Transverse colon (tissue), 4 donors: ENCODE results near the gene VSIG10L2. TPM values are rescaled to one million over a fixed set of nuclear protein-coding genes. Genes with fewer than 3 reads are reported as not detected.

Source experiments
- DNase-seq: peaks from one replicate; pipeline ENCODE4 v3.0.0-alpha.2; 2019
- H3K27ac ChIP-seq, 4 donors: fragments of 200-600 bp; sonication (generic); 2 replicates each; pipeline ENCODE4 v1.5.1; 2016 to 2018; ENCODE audit warnings: inconsistent platforms in 4 of 4
- H3K27me3 ChIP-seq: fragments of 200-600 bp; sonication (generic); 2 replicates; pipeline ENCODE4 v1.5.1; 2017; ENCODE audit warnings: inconsistent platforms
- H3K36me3 ChIP-seq, 4 donors: fragments of 200-600 bp; sonication (generic); 2 replicates each; pipeline ENCODE4 v1.5.1; 2017 to 2019; ENCODE audit warnings: inconsistent platforms in 4 of 4
- H3K4me1 ChIP-seq, 4 donors: fragments of 200-600 bp; sonication (generic); 2 replicates each; pipeline ENCODE4 v1.5.1; 2017 to 2020; ENCODE audit warnings: inconsistent platforms in 4 of 4
- H3K4me3 ChIP-seq, 4 donors: fragments of 200-600 bp; sonication (generic); 1 replicate in 1 of 4; 2 replicates in 3 of 4; pipeline versions ENCODE4 v1.5.1 to v1.6.1; 2017 to 2019; ENCODE audit warnings: inconsistent platforms in 4 of 4
- H3K9me3 ChIP-seq, 2 donors: fragments of 200-600 bp; sonication (generic); 2 replicates each; pipeline ENCODE4 v1.5.1; 2017 to 2019; ENCODE audit warnings: inconsistent platforms in 2 of 2
- EP300 ChIP-seq: sonication (generic); formaldehyde crosslinking; IDR thresholded peaks from one replicate; pipeline ENCODE4 v1.6.1; 2017; ENCODE audit warnings: antibody characterized with exemption, low read depth
- POLR2A ChIP-seq: fragments of 450-650 bp; IDR thresholded peaks from one replicate; pipeline ENCODE4 v1.6.1; 2016; ENCODE audit warnings: antibody characterized with exemption, mild to moderate bottlenecking, moderate library complexity
- POLR2AphosphoS5 ChIP-seq, 3 donors: sonication (generic); formaldehyde crosslinking; IDR thresholded peaks; one replicate each; pipeline ENCODE4 v1.6.1; 2016; ENCODE audit warnings: antibody characterized with exemption in 3 of 3
- WGBS, 2 donors: methylation state at CpG; one replicate each; pipeline ENCODE4 v1.1.5; 2018; ENCODE audit warnings: low coverage in 1 of 2; 5-methylcytosine and 5-hydroxymethylcytosine counted together
- in situ Hi-C, 4 donors: fragments of 200-750 bp; cut with MboI; loops; one replicate each; pipeline versions ENCODE4 v1.15.0 to v1.15.1; 2017; ENCODE audit warnings: low sequenced_read_pairs in 3 of 4, low pct_ligation_motif_present in 1 of 4, low pct_unique_long_range_greater_than_20kb in 1 of 4
- intact Hi-C: fragments of 100-400 bp; cut with DNase I; formaldehyde crosslinking; loops from one replicate; pipeline ENCODE4 v1.15.1; 2023; ENCODE audit warnings: low total_unique reads
- total RNA-seq, 4 donors: library from RNA; depleted of rRNA; stranded (reverse); fragments of >200 nt; gene quantifications; one replicate each; pipeline ENCODE4 v1.1.0, GENCODE V29; 2016
- TF ChIP-seq, protein P1 (sequence below), 5 experiments: fragments of 200-600 bp in 3 of 5; fragments of 450-650 bp in 2 of 5; sonication (generic) in 3 of 5; IDR thresholded peaks; 1 replicate in 2 of 5; 2 replicates in 3 of 5; pipeline ENCODE4 v1.5.1; 2016 to 2017; ENCODE audit warnings: antibody characterized with exemption in 5 of 5, inconsistent platforms in 3 of 5, mild to moderate bottlenecking in 2 of 5, moderate library complexity in 1 of 5

The VSIG10L2 gene
- total RNA-seq, 4 donors from 2014 or later: not detected

DNA sequence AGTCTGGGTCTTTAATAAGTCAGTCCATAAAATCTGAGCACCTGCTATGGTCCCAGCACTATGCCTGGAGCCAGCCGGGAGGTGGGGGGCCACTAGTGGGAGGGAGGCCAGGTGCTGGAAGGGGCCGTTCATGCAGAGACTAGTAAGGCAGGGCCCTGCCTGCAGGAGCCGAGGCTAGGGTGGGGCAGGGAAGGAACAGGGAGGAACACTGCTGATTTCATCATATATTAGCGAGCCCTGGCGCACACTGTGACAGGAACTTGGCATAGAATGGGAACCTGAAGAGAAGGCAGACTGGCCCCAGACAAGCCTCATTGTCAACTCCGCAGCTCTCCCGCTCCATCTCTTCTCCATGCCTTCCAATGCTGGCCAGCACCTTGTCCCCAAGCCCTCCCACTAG is 7.1 kb downstream of the VSIG10L2 start:
- Histone ChIP-seq H3K27me3 (no peaks in the 10 kb centered on the region), H3K4me3 (no peak overlapping the region), H3K27ac (peak overlapping the region in 2 of 4 donors; percentile 21 to 39), H3K36me3 (no peaks in the 10 kb centered on the region), H3K4me1 (peaks cover 12 to 23% (median 22%) of the 10 kb centered on the region in 4 donors), H3K9me3 (no peaks in the 10 kb centered on the region)
- 47% methylated on average over 7 of the region's 7 CpGs; no CpG with 5 or more reads in 1 of the 2 donors for WGBS, 2 donors
- peak; percentile 69 for DNase-seq
- in situ Hi-C loops (no loop called here), intact Hi-C loops (no loop called here)
- no peak for TF ChIP-seq POLR2A
- peak in 2 of 3 donors; percentile 55 to 62 for TF ChIP-seq POLR2AphosphoS5 (IDR thresholded peaks at IDR 0.05)

DNA sequence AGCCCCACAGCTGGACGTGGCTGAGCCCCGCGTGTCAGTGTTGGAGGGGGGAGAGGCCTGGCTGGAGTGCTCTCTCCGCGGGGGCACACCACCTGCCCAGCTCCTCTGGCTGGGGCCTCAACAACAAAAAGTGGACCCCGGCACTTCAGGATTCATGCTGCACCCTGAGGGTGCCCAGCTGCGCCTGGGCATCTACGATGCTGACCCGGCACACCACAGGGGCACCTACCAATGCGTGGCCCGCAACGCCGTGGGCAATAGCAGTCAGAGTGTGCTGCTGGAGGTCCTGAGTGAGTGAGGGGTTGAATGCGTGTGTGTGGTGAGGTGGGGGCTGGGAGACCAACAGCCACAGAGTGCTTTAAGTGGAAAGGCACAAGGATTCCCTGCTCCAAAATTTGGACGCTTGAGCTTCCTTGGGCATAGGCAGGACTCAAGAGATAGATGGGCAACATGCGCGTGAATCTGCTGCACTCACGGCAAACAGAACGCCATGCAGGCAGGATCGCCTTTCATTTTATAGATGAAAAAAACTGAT is 7.6 kb downstream of the VSIG10L2 start:
- DNase-seq: no peak
- Histone ChIP-seq H3K4me1 (peaks cover 12 to 23% (median 22%) of the 10 kb centered on the region in 4 donors), H3K27me3 (no peaks in the 10 kb centered on the region), H3K9me3 (no peaks in the 10 kb centered on the region), H3K36me3 (no peaks in the 10 kb centered on the region), H3K4me3 (no peak overlapping the region), H3K27ac (peak overlapping the region in 2 of 4 donors; percentile 21 to 39)
- in situ Hi-C loops (no loop called here), intact Hi-C loops (no loop called here)
- 78% methylated on average over 20 of the region's 20 CpGs; no CpG with 5 or more reads in 1 of the 2 donors for WGBS, 2 donors
- TF ChIP-seq POLR2A (no peak), EP300 (no peak), POLR2AphosphoS5 (IDR thresholded peaks at IDR 0.05) (no peak)
- TF ChIP-seq, protein P1, sequence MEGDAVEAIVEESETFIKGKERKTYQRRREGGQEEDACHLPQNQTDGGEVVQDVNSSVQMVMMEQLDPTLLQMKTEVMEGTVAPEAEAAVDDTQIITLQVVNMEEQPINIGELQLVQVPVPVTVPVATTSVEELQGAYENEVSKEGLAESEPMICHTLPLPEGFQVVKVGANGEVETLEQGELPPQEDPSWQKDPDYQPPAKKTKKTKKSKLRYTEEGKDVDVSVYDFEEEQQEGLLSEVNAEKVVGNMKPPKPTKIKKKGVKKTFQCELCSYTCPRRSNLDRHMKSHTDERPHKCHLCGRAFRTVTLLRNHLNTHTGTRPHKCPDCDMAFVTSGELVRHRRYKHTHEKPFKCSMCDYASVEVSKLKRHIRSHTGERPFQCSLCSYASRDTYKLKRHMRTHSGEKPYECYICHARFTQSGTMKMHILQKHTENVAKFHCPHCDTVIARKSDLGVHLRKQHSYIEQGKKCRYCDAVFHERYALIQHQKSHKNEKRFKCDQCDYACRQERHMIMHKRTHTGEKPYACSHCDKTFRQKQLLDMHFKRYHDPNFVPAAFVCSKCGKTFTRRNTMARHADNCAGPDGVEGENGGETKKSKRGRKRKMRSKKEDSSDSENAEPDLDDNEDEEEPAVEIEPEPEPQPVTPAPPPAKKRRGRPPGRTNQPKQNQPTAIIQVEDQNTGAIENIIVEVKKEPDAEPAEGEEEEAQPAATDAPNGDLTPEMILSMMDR (IDR thresholded peaks at IDR 0.05): no peak

DNA sequence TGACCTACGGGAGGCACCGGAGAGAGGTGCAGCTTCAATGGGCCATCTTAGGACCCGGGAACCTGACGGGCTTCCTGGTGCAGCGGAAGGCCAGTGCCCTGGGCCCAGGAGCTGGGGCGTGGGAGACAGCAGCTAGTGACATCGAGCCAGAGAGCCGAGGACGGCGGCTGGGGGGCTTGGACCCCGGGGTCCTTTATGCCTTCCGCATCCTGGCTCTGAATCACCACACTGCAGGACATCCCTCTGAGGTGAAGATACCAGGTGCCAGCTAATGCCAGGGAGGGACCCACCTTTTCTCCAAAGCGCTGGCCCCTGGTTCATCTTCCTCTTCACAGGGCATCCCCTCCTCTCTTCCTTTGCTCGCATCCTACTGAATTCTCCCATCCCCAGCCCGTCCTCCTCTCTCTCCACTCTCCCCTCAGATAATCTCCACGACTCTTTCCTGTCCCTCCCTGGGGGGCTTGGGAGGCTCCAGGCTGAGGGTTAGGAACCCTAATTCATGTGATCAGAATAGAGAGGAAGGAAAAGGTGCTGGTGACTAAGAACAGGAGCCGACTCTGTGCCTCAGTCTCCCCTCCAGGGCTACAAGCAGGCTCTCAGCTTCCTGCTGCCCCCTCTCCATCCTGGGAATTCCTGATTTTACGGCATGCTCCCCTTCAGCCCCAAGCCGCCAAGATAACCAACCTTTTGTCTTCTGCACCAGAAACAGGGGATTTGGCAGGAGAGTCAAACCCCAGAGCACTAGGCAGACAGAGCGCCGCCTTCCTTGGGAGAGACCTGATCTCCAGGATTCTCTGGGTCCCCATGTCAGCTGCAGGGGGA is 8.5 kb downstream of the VSIG10L2 start:
- H3K4me1 ChIP-seq: peaks cover 12 to 23% (median 22%) of the 10 kb centered on the region in 4 donors
- intact Hi-C loops (no loop called here), in situ Hi-C loops (no loop called here)
- no peaks in the 10 kb centered on the region for H3K36me3 ChIP-seq
- DNase-seq: no peak
- H3K4me3 ChIP-seq: no peak overlapping the region
- no peak overlapping the region for H3K27ac ChIP-seq
- WGBS, 2 donors: 75 to 95% methylated on average over 7 to 21 of the region's 21 CpGs
- TF ChIP-seq EP300 (no peak), POLR2AphosphoS5 (IDR thresholded peaks at IDR 0.05) (no peak), POLR2A (no peak)
- TF ChIP-seq, protein P1 (IDR thresholded peaks at IDR 0.05): no peak
- no peaks in the 10 kb centered on the region for H3K27me3 ChIP-seq
- no peaks in the 10 kb centered on the region for H3K9me3 ChIP-seq

DNA sequence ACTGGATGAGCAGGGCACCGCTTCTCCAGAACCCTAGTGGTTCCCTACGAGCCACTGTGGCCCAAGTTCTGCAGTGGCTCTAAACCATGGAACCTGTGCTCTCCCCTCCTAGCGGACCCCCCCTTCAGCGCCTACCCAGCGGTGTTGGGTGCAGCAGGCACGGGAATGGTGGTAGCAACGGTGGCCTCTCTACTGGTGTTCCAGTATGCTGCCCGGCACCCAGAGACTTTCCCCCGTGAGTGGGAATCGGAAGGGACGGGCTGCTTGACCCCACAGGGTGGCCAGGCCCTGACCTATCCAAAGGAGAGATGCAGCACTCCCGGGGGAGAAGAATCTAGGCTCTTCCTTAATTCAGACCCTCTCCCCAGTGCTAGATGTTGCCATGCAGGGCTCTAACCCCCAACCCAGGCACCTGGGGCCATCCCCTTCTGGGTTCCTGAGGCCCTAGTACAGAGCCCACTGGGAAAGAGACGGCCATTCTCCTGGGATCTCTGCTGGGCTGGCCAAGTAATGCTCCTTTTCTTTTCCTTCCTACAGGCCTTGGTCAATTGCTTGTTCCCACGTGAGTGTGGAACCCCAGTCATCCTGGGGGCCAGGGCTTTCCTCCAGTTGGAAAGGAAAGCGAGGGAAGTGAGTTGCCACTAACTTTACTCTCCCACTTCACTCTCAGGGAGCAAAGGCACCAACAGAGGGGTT is 9.2 kb downstream of the VSIG10L2 start:
- TF ChIP-seq, protein P1 (IDR thresholded peaks at IDR 0.05): no peak
- TF ChIP-seq EP300: no peak
- Histone ChIP-seq H3K27ac (no peak overlapping the region), H3K27me3 (no peaks in the 10 kb centered on the region), H3K4me1 (peaks cover 12 to 23% (median 22%) of the 10 kb centered on the region in 4 donors), H3K36me3 (no peaks in the 10 kb centered on the region), H3K9me3 (no peaks in the 10 kb centered on the region), H3K4me3 (no peak overlapping the region)
- no peak for DNase-seq
- in situ Hi-C loops: no loop called here
- WGBS, 2 donors: 89% methylated on average over 12 of the region's 15 CpGs; no CpG with 5 or more reads in 1 of the 2 donors
- intact Hi-C loops: no loop called here
